HEK293T (cell line): ENCODE data around the gene BAZ1A.

ENCODE experiments used
- ARNT ChIP-seq: fragments of 450-650 bp; IDR thresholded peaks from 2 replicates; pipeline ENCODE4 v1.6.1; 2017; ENCODE audit warnings: mild to moderate bottlenecking
- BHLHE40 ChIP-seq: fragments of 450-650 bp; IDR thresholded peaks from 2 replicates; pipeline ENCODE4 v1.6.1; 2016; ENCODE audit warnings: mild to moderate bottlenecking, moderate library complexity, borderline replicate concordance
- CTBP1 ChIP-seq: fragments of 450-650 bp; IDR thresholded peaks from 2 replicates; pipeline ENCODE4 v1.6.1; 2016; ENCODE audit warnings: borderline replicate concordance
- ELF4 ChIP-seq: fragments of 450-650 bp; IDR thresholded peaks from 2 replicates; pipeline ENCODE4 v1.6.1; 2017; ENCODE audit warnings: antibody characterized with exemption
- FOXA1 ChIP-seq: fragments of 450-650 bp; IDR thresholded peaks from 2 replicates; pipeline ENCODE4 v1.6.1; 2016; ENCODE audit warnings: mild to moderate bottlenecking
- FOXK2 ChIP-seq: fragments of 450-650 bp; IDR thresholded peaks from 2 replicates; pipeline ENCODE4 v1.6.1; 2016; ENCODE audit warnings: mild to moderate bottlenecking
- FOXM1 ChIP-seq: fragments of 450-650 bp; IDR thresholded peaks from 2 replicates; pipeline ENCODE4 v1.6.1; 2017; ENCODE audit warnings: mild to moderate bottlenecking, borderline replicate concordance
- HDGF ChIP-seq: fragments of 450-650 bp; IDR thresholded peaks from 2 replicates; pipeline ENCODE4 v1.6.1; 2017; ENCODE audit warnings: antibody characterized with exemption, borderline replicate concordance
- LEF1 ChIP-seq: fragments of 450-650 bp; IDR thresholded peaks from 2 replicates; pipeline ENCODE4 v1.6.1; 2017; ENCODE audit warnings: mild to moderate bottlenecking, borderline replicate concordance
- PKNOX1 ChIP-seq: fragments of 450-650 bp; IDR thresholded peaks from 2 replicates; pipeline ENCODE4 v1.6.1; 2016
- SP1 ChIP-seq: fragments of 450-650 bp; IDR thresholded peaks from 2 replicates; pipeline ENCODE4 v1.6.1; 2017
- SUZ12 ChIP-seq: fragments of 450-650 bp; IDR thresholded peaks from 2 replicates; pipeline ENCODE4 v1.6.1; 2016; ENCODE audit warnings: mild to moderate bottlenecking
- TARDBP ChIP-seq: fragments of 450-650 bp; IDR thresholded peaks from 2 replicates; pipeline ENCODE4 v1.6.1; 2016
- ZNF384 ChIP-seq: fragments of 450-650 bp; IDR thresholded peaks from 2 replicates; pipeline ENCODE4 v1.6.1; 2016

GRCh38 chr14:34851395-34851794 is 23.8 kb downstream of the BAZ1A start:
- TF ChIP-seq FOXK2 (no peak), ARNT (no peak), CTBP1 (no peak), HDGF (no peak), ELF4 (no peak), FOXM1 (no peak), SP1 (no peak), FOXA1 (no peak), ZNF384 (no peak), TARDBP (no peak), PKNOX1 (no peak), SUZ12 (no peak), BHLHE40 (no peak), LEF1 (no peak)
